GM18858 (cell line): ENCODE results near the gene EPOP.

ENCODE experiments used
- ATAC-seq: cut with Tn5 transposase; IDR thresholded peaks from one replicate; pipeline ENCODE4 v1.9.1; 2021; ENCODE audit not compliant: unreplicated experiment

Gene EPOP

DNA sequence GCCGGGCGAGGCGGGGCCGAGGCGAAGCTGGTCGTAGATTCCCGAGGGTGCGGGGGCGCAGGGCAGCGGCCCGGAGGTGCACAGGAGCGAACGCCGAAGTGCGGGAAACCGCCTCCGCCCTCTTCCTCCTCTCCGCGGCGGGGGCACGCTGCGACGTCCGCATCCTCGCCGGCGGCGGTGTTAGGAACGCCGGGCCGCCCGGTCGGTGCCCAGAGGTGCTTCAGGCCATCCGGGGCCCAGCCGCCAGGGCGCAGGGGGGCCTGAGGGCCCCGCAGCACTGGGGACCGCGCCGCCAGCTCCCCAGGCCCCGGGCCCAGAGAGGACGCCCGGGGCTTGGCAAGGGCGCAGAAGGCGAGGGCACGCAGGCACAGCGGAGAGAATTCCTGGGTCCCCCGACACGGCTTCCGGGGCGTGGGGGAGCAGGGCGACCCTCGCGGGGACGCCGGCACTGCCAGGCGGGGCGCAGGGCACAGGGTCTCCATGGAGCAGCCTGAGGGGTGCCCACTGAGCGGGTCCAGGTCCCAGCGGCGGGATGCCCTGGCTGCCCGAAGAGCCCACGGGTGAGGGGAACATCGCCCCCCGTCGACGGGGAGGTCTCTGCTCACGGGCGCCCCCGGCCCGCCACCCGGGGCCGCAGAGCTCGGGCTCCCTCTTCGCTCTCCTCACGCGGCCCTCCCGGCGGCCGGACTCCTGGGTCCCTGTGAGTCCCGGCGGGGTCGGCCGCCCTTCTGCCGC, 576 bp downstream of the EPOP start:
- ATAC-seq, result no peak

DNA sequence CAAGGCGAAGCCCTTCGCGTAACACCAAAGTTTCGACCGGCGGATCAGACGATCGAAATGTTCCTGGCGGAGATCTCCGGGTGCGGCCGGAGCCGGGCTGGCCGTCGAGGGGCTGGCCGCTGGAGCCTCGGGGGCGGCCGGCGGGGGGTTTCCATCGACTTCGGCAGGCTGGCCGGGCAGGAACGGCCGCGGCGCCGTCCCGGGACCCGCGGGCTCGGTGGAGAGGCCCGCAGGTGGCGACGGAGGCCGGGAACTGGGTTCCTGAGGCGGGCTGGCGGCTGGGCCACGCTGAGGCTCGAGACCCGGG, 1.1 kb downstream of the EPOP start:
- ATAC-seq, result no peak

DNA sequence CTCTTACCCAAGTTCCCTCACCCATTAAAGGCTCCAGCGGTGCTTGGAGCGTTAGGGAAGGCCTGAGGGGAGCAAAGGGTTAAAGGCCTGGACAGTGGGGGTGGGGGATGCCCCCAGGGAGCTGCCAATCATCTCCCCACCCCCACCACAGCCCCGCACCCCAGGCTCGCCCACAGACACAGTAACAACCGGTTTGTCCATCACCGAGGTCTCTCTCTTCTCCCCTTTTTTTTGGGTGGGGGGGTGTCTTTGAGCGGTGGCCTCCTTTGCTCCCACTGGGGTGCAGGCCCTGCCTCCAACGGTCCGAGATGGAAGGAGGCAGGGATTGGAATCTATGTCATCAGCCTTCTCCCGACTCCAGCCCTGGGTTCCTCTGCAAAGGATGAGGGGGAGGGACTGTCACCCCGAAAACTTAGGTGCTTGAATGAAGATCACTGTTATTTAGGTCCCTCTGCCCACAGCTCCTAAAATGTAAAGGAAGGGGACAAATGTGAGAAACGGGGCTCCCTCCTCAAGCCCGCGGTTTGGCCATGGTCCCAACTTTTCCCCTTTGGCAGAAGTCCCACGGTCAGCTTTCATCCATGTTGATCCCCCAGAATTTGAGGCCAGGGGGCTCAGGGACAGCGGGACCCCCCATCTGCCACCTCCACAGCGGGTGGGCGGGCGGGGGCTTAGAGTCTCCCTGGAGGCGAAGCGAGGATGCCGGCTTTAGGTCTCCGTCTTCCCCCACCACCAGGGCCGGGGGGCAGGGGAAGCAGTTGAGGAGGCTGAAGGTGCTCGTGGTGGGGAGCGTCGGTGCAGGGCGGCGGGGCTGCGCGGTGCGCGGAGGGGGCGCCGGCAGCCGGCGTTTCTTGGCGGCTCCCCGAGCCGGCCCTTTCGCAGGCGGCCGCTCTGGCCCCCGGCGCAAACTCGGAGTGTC, 1.7 kb downstream of the EPOP start:
- no peak for ATAC-seq

GRCh38 chr17:38671939-38672720, 2.6 kb downstream of the EPOP start:
- ATAC-seq, result no peak

DNA sequence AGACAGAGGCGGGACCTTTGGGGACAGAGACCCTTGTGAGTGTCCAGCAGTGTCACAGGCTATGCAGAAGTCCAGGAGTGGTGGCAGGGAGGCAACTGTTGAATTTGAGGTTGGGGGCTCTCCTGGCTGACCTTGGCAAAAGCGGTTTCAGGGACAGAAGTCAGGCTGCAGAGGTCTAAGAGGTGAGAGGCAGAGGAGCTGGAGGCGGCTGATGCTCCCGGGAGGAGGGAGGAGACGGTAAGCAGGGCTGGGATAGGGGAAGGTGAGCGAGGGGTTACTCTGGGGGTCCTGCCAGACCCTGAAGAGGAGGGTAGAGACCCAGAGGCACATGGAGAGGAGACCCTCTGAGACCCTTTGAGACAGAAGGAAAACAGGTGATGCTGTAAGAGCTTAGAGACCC, 5.2 kb downstream of the EPOP start:
- ATAC-seq, result no peak

GRCh38 chr17:38667787-38668122, 7.0 kb downstream of the EPOP start:
- no peak for ATAC-seq

DNA sequence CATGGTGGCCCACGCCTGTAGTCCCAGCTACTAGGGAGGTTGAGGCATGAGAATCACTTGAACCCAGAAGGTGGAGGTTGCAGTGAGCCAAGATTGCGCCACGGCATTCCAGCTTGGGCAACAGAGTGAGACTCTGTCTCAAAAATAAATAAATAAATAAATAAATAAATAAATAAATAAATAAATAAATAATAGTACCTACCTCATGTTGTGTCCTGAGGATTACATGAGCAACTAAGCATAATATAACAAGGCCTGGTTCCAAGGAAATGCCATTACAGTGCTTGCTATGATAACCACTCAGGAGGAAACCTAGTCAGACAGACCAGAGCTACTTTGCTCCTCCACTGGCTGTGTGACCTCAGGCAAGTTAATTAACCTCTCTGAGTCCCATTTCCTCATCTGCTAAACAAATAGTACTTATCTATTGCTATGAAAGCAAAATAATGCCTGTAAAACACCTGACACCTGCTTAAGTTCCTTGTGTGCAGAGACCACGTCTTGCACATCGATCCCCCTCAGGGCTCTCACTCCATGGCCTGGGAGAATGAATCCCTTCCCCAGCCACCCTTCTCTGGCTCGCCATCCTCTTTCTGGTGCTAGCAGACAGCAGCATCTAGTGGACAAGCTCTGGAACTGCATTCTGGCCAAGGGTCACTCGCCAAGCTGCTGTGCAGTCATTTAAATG, 7.5 kb downstream of the EPOP start:
- no peak for ATAC-seq

DNA sequence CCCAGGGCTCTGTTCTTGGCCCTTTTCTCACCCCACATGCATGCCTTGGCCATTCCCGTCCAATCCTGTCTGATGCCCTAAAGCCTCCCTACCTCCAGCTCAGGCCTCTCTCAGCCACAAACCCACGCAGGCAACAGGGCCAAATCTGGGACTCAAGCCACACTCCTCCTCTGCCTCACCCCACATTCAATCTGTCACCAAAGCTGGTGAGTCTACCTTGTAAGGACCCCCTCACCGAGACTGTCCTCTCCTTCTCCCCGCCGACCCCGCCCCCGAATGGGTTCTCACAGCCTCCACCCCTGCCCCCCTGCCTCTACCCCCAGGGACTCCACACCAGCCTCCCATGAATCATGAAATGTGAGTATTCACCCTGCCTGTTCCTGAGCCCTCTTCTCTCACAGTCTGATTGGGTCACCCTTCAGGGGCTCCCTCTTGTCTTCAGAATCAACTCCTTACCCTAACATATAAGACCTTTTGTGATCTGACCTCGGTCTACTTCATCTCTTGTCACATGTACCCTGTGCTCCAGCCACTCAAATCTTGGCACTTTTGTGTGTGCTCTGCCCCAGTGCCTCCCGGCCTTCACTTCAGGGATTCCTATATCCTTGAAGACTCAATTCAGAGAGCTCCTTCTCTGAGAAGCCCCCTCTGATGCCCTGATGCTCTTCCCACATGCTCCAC, 10.7 kb downstream of the EPOP start:
- no peak for ATAC-seq

- ATAC-seq, result no peak
Observed at GRCh38 chr17:38663125-38663751, 11.5 kb downstream of the EPOP start.

- ATAC-seq, result no peak
Observed at GRCh38 chr17:38660097-38661025, 14.4 kb downstream of the EPOP start.

GRCh38 chr17:38659415-38659814, 15.3 kb downstream of the EPOP start:
- ATAC-seq, result no peak

DNA sequence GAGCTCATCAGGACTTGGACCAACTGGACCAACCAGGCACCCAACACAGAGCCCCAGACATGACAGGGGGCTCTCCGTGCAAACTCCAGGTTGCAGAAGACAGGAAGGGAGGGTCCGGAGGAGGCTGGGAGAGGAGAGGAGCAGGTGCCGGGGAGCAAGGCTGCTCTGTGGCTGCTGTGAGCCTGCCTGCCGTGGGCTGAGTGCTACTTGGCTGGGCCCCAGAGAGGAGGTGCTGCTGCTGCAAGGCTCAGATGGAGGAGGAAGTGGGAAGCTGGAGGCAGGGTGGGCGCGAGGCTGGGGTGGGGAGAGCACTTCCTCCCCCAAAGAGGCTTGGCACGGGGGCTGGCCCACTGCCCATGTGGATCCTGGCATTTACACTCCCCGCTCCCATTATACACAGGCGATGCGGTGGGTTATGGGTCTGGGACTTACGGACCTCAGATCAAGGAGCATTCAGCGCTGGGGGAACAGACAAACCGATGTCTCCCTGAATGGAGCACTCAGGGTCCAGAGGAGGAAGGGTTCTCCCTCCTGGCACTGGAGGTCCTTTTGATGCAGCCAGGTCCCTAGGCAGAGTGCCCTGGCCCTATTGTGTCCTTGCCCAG, 15.9 kb downstream of the EPOP start:
- ATAC-seq, result no peak

GRCh38 chr17:38657824-38658740, 16.7 kb downstream of the EPOP start:
- ATAC-seq, result no peak

GRCh38 chr17:38656959-38657823, 17.6 kb downstream of the EPOP start:
- ATAC-seq, result no peak

- ATAC-seq, result no peak
Observed at GRCh38 chr17:38654411-38655398, 20.1 kb downstream of the EPOP start.
